Measurements from ENCODE around the gene FLNB.
"Not testable (repeated sequence)": the region's sequence is repeated elsewhere in the genome, so short reads cannot be mapped to it uniquely, and the experiment has no call there.

The FLNB gene

DNA sequence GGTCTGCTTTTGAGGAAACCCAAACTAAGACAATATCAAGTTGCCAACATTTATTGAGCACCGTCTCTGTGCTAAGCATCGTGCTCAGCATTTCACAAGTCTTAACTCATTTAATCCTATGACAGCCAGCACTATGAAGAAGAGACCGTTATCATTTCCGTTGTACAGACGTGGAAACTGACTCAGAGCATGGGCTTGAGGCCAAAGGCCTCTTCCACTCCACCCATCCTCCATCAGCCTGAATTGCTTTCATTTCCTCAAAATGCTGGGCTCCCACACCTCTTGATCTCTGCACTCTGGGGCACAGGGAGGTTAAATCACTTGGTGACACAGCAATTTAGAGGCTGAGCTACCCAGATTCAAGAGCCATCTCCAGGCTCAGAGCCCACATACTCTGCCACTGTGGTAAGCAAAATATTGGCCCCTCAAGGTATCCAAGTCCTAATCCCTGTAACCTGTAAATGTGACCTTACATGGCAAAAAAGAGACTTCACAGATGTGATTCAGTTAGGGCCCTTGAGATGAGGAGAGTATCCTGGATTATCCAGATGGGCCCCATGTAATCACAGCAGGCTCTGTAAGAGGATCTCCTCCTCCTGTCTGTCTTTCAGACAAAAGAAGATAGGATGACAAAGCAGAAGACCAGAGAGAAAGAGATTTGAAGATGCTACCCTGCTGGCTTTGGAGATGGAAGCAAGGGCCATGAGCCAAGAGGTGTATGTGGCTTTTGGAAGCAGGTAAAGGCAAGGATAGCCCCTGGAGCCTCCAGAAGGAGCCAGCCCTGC, 24.3 kb upstream of the FLNB start:
- no peak for DNase-seq

DNA sequence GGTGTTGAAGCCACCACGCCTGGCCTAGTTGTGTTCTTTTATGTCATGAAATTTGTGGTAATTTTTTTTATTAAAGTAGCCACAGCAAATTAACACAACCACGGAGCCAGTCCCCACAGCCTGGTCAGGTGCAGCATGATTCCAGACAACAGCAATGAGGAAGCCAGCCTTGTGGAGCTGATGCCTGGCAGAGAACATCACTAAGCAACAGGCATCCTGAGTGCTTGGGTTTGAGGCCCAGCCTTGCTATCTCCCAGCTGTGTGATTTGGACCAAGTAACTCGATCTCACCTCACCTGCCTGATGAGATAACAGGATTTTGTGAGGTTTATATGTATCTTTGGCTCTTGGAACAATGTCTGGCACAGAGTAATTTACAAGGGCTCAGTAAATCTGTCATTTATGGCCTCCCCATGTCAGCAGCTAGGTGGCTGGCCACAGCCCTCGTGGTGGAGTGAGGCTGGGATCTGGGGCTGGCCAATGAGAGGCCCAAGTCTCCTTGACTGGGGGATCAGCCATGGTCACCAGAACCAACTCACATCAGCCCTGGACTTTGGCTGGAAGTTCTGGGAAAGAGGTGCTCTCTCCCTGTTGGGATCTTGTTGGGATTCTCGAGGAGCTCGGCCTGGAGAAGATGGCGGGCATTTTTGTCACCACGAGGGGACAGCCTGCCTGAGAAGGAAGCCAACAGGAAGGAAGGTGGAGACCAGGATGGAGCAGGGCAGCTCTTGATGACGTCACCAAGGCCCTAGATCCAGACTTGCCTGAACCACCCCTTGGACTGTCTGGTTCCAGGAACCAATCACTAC, 22.8 kb upstream of the FLNB start:
- DNase-seq = no peak

DNA sequence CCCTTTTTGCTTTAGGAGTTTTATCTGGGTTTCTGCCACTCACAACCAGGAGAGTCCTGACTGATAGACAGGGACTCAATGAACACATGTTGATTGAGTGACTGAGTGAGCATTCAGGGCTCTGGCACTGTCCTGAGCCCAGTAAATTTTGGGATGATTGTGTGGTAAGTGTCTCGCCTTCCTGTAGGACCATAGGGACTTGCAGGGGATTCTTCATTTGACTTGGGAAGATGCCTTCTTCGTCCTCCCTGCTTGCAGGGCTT, 22.3 kb upstream of the FLNB start:
- DNase-seq = no peak

DNA sequence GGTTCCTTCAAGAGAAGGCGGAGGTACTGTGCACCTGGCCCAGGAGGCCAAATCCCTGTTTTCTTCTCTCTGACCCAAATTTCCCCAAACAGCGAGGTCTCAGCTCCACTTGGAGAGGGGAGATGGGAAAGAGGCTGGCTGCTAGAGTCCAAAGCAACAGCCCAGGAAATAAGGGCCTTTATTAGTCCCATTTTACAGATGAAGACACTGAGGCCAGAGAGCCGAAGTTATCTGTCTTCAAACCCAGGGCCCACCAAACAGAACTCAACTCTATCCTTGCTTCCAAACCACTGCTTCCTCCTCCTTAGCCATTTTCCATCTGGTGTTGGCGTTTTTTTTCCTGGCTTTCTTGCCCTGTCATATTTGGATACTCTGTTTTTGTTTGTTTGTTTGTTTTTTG, 22.0 kb upstream of the FLNB start:
- DNase-seq = no peak

DNA sequence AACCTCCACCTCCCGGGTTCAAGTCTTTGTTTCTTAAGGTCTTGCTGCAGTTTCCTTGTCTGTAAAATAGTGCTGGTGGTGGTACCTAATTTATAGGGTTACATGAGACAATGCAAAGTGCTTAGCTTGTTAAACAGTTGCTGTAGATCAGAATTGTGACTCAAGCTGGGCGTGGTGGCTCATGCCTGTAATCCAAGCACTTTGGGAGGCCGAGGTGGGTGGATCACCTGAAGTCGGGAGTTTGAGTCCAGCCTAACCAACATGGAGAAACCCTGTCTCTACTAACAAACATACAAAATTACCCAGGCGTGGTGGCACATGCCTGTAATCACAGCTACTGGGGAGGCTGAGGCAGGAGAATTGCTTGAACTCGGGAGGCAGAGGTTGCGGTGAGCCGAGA, 19.0 kb upstream of the FLNB start:
- DNase-seq = not testable (repeated sequence)

DNA sequence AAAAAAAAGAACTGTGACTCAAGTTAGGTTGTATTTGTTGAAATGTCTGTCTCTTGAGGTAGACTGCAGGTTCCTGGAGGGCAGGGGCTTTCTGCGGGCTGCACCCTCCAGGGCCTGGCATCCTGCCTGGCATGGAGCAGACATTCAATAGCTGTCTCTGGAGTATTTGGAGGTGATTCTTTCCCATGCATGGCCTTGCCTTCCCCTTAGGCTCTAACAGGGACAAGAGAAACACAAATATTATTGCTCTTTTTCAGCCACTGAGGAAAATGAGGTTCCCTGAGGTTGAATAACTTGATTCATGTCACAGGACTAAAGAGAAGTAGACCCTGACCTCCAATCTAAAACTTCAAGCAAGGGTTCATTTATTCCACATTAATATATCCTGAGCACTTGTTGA, 18.6 kb upstream of the FLNB start:
- no peak for DNase-seq

DNA sequence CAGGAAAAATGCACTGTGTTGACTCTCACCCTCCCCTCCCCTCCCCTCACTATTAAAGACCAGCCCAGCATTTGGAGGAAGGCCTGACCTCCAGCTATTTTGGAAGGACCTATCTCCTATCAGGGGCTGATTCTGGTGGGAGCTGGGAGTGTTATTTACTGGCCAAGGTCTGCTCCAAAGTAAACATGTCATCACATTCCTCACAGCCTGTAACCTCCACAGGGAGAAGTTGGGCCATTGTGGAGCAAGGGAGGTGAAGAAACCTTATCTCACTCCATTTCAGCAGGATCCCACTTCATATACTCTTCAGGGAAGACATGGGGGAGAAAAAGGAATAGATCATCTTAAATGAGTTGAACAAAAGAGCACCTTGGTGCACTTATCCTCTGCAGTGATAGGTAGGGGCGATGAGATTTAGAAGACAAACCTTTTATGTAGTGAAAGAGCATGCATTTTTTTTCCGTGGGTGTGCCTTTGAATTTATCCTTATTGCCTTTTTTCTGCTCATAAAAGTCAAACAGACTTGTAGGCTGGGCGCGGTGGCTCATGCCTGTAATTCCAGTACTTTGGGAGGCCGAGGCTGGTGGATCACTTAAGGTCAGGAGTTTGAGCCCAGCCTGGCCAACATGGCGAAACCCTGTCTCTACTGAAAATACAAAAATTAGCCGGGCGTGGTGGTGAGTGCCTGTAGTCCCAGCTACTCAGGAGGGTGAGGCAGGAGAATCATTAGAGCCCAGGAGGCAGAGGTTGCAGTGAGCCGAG, 15.6 kb upstream of the FLNB start:
- DNase-seq = no peak

DNA sequence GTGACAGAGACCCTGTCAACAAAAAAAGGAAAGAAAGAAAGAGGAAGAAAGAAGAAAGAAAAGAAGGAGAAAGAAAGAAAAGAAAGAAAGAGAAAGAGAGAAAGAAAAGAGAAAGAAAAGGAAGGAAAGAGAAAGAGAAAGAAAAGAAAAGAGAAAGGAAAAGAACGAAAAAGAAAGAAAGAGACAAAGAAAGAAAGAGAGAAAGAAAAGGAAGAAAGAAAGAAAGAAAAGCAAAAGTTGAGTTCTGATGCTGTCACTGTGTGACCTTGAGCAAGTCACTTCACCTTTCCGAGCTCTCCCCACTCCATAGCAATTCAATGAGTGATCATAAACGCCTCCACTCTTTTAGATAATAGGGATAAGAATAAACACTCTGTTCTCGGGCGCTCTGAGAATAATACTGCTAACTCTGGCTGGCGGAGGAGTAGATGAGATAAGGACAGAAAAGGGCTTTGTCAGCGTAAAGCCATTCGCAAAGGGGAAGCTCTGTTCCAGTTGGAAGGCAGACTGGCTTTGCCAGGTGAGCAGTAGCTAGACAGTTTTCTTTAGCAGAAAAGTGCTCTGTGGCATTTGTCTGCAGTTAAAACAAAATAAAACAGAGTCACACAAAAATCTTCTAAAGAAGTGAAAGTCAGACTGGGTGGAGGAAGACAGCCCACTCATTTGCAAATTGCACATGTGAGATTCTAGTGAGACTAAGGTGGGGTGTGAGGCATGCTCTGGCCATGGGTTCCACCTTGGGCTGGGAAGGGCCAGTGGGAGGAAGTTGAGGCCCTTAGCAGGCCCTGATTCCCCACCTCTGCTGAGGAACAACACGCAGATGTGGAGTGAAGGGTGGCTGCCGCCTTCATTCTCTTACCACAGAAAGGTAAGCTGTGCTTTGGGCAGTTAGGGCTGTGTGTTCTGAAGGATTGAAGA, 9.6 kb upstream of the FLNB start:
- DNase-seq = no peak

DNA sequence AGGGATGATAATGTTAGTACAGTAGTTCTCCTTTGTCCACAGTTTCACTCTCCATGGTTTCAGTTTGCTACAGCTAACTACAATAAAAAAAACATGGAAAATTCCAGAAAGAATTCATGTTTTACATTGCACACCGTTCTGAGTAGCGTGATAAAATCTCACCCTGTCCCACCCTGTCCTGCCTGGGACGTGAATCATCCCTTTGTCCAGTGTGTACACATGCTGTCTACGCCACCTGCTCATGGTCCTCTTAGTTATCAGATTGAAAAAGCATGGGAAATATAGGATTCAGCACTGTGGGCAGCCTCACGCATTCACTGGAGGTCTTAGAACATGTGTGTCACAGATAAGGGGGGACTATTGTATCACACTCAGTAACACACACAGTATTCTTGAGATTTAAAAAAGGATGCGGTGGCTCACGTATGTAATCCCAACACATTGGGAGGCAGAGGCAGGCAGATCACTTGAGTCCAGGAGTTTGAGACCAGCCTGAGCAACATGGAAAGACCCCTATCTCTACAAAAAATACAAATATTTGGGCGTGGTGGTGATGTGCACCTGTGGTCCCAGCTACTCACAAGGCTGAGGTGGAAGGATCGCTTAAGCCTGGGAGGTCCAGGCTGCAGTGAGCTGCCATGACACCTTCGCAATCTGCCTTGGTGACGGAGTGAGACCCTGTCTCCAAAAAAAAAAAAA, 8.7 kb upstream of the FLNB start:
- no peak for DNase-seq

DNA sequence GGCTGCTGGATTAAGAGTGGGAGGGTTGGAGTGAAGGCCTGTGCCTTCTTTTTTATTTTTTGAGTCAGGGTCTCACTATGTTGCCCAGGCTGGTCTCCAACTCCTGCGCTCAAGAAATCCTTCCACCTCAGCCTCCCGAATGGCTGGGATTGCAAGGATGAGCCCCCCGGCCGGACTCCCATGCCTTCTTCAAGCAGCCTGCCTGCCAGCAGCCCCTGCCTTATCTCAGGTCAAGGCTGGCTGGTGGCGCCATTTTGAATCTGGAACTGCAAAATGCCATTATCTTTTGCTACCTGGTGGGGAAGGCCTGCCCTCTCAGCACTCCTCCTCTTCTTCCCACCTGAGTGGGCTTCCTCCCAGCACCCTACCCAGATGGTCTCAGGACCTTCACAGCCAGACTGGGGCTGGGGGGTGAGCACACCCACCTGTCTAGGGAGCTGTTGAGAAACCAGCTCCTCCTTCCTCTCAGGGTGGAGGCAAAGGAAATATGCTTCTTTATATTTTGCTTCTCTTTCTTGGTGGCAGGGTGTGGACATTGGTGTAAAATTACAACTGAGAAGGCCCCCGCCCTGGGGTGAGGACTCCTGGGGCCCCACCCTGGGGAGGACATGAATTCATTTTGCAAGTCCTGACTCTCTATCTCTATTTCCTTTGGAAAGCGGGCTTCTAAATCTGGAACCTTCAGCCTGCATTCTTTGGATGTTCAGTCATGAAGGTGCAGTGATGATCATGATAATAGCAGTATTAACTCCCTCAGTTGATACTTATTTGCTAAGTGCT, 7.7 kb upstream of the FLNB start:
- DNase-seq = no peak

DNA sequence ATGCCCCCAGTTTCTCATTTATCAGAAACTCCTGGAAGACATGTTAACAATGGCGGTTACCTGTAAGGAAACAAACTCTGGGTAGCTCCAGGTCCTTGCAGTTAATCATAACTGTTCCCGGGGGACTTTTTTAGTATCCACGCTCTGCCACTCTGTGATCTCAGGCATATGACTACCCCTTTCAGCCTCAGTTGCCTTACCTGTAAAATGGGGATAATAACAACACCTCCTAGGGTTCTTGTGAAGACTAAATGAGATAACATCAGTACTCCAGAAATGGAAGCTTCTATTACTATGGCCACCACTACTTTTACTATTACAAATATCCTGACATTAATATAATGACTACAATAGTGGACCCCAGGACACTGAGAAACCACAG, 7.1 kb upstream of the FLNB start:
- no peak for DNase-seq

DNA sequence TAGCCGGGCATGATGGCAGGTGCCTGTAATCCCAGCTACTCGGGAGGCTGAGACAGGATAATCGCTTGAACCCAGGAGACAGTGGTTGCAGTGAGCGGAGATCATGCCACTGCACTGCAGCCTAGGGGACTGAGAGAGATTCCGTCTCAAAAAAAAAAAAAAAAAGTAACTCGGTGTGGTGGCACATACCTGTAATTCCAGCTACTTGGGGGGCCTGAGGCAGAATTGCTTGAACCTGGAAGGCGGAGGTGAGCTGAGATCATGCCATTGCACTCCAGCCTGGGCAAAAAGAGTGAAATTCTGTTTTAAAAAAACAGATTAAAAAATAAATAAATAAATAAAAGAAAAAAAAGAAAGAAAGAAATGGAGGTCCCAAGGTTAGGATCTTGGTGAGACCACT, 6.2 kb upstream of the FLNB start:
- no peak for DNase-seq

DNA sequence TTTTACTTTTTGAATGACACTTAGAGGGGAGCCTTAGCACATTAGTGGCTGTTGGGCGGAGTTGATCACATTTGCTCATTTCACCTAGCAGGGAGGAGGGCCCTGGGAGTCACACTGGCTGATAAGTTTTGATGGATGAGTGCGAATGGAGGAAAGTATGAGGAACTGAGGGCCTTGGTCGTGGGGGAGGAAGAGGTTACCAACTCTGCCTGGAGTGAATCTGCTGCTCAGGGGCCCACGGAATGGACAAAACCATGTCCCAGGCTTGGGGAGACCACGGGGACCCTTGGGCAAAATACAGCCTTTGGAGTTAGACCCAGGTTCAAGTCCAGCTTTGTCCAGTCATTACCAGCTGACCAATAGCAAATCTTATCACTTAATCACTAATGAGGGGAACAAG, 5.1 kb upstream of the FLNB start:
- no peak for DNase-seq

DNA sequence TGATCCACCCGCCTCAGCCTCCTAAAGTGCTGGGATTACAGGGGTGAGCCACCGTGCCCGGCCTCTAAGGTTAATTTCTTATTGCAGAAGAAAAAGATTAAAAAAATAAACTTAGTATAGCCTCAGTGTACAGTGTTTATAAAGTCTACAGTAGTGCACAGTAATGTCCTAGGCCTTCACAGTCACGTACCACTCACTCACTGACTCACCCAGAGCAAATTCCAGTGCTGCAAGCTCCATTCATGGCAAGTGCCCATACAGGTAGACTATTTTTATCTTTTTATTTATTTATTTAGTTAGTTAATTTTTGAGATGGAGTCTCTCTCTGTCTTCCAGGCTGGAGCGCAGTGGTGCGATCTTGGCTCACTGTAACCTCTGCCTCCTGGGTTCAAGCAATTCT, 3.2 kb upstream of the FLNB start:
- DNase-seq = no peak

DNA sequence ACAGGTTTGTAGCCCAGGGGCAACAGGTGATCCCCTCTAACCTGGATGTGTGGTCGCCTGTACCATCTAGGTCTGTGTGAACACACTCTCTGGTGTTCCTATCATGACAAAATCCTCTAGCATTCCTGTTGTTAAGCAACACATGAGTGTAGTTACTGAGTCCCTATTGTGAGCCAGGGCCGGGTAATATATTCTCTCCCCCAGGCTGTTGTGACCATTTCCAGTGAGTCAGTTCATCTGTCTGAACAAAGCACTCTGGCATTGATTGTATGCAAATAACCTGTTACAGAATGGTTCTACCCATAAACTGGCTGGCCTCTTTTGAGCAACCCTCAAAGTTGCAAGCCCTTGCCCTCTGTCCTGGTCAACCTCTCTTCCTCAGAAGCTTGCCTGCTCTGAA, 2.6 kb upstream of the FLNB start:
- no peak for DNase-seq

DNA sequence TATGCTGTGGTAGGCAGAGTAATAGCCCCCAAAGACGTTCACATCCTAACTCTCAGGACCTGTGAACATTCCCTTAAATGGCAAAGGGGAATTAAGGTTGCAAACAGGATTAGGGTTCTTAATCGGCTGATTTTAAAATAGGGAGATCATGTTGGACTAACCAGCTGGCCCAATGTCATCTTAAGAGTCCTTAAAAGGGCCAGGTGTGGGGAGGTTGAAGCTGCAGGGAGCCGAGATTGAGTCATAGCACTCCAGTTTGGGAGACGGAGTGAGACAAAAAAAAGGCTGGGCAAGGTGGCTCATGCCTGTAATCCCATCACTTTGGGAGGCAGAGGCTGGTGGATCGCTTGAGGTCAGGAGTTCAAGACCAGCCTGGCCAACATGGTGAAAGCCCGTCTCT, 1.6 kb upstream of the FLNB start:
- DNase-seq = no peak

DNA sequence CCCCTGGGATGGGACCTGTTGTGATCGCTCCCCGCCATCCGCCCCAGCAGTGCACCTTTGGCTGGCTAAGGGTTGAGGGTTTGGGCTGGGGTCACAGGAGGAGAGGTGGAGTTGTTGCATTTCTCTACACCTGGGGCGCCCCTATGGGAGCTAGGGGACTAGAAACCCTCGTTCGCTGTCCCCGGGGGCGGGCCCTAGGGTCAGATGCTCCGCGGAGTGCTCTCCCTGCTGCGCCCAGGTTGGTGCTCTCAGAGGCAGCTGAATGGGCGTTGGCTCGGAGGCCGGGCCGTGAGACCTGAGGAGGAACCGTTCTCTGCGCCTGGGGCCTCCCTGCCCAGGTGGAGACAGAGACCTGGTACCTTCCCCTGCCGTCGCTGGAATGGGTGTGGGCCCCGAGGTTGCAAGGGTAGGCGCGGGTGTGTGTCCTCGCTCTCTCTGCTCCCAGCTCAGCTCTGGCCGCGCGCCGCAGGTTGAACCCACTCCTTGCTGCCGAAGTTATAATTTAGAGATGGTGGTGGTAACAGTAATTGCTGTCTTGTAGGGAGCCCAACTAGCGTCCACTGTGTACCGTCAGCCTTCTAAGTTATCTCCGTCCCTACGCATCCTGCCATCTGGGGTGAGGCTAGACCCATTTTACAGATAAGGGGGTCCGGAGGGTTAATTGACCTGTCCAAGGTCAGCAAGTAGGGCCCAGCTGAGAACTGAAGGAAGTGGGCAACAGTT, 965 bp downstream of the FLNB start:
- DNase-seq = no peak

DNA sequence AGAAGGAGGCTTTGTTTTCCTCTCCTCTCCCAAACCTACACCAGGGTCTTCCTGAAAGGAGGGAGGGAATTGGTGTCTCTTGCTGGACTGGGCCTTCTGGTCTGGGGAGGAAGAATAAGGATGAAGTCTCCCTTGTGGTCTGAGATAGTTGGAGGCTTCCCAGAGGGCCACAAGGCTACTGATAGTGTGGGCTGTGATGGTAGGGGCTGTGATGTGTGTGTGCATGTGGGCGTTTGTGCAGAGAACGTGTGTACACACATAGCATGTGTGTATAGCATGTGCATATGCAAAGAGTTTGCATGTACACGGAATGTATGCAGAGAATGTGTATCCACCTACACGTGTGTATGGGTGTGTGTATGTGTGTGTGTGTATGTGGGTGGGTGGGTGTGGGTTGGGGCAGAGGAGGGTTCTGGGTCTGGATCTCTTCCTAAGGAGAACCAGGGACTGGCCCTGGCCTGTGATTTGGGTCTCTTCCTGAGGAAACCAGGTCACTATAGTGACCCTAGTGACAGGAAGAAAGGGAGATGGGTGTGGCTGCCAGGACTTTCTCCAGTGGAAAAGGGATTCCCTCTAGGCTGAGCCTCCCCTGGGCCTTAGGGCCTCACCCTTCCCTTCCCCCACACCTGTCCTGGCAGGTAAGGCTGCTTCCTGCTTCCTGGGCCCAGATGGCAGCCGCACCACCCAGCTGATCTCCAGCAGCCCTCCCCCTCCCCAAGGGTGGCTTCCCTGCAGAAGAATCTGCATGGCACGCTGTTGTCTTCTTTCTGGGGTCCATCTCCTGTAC, 1.7 kb downstream of the FLNB start:
- DNase-seq = no peak

DNA sequence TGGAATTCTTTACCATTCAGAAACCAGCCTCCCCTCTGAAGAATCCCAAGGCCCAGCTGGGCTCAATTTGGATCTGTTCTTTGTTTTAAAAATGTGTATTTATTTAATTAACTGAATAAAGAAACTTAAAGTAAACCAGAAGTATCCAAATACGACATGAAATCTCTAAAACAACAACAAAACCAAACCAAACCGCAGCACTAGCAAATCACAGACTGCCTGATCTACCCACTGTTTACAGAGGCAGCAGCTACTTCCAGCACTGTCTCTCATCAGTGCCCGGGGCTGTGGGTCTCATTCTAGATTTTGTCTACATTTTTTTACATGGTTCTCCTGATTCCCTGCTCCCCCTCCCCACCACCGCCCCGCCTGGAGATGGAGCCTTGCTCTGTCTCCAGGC, 2.3 kb downstream of the FLNB start:
- no peak for DNase-seq

DNA sequence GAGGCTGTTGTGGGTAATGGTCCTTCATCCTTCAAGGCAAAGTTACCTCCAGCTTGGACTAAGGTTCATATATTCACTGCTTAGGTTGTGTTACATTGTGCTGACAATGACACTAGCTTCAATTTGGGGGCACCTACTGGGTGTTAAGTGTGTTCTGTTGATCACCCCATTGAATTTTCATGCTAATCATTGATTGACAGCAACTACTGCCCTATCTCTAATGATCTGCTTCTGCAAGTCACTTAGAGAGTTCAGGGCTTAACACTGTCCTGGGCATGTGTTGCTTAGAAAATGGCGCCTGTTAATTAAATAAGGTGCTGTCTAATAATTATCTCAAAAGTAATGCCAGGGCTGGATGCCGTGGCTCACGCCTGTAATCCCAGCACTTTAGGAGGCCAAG, 3.4 kb downstream of the FLNB start:
- DNase-seq = no peak
